ENCODE results near the gene ARSK.
A peak's percentile ranks its signal among the peaks of the same experiment; 100 is the strongest.

The ARSK gene

GRCh38 chr5:95563367-95563766 lies 8.5 kb downstream of the ARSK start:
- no peak for DNase-seq (ENCODE audit: low read depth in 2 of 2)

GRCh38 chr5:95564450-95564849 lies 9.5 kb downstream of the ARSK start:
- DNase-seq (ENCODE audit: low read depth in 2 of 2): no peak

- DNase-seq (ENCODE audit: low read depth in 2 of 2): no peak
These were observed 10.5 kb downstream of the ARSK start for GRCh38 chr5:95565280-95565920.

- no peak for DNase-seq (ENCODE audit: low read depth in 2 of 2)
These were observed 17.1 kb downstream of the ARSK start for GRCh38 chr5:95572016-95572415.

GRCh38 chr5:95581576-95581975 lies 26.7 kb downstream of the ARSK start:
- no peak for DNase-seq (ENCODE audit: low read depth in 2 of 2)

GRCh38 chr5:95583992-95584391 lies 29.1 kb downstream of the ARSK start:
- no peak for DNase-seq (ENCODE audit: low read depth in 2 of 2)

GRCh38 chr5:95590880-95591279 lies 36.0 kb downstream of the ARSK start:
- no peak for DNase-seq (ENCODE audit: low read depth in 2 of 2)

- DNase-seq (ENCODE audit: low read depth in 2 of 2): no peak
These were observed 36.6 kb downstream of the ARSK start for GRCh38 chr5:95591490-95591901.

- no peak for DNase-seq (ENCODE audit: low read depth in 2 of 2)
These were observed 40.5 kb downstream of the ARSK start for GRCh38 chr5:95595289-95595931.

- no peak for DNase-seq (ENCODE audit: low read depth in 2 of 2)
These were observed 44.4 kb downstream of the ARSK start for GRCh38 chr5:95599252-95599651.

- no peak for DNase-seq (ENCODE audit: low read depth in 2 of 2)
These were observed 45.7 kb downstream of the ARSK start for GRCh38 chr5:95600557-95600956.

GRCh38 chr5:95605786-95606185 lies 50.9 kb downstream of the ARSK start:
- DNase-seq (ENCODE audit: low read depth in 2 of 2): no peak

GRCh38 chr5:95606419-95606818 lies 51.5 kb downstream of the ARSK start:
- no peak for DNase-seq (ENCODE audit: low read depth in 2 of 2)

GRCh38 chr5:95609711-95610110 lies 54.8 kb downstream of the ARSK start:
- DNase-seq (ENCODE audit: low read depth in 2 of 2): no peak

- no peak for DNase-seq (ENCODE audit: low read depth in 2 of 2)
These were observed 55.6 kb downstream of the ARSK start for GRCh38 chr5:95610546-95610945.

GRCh38 chr5:95611396-95611795 lies 56.5 kb downstream of the ARSK start:
- no peak for DNase-seq (ENCODE audit: low read depth in 2 of 2)

GRCh38 chr5:95613514-95613913 lies 58.6 kb downstream of the ARSK start:
- no peak for DNase-seq (ENCODE audit: low read depth in 2 of 2)

- no peak for DNase-seq (ENCODE audit: low read depth in 2 of 2)
These were observed 60.2 kb downstream of the ARSK start for GRCh38 chr5:95615164-95615467.

GRCh38 chr5:95617057-95617456 lies 62.2 kb downstream of the ARSK start:
- DNase-seq (ENCODE audit: low read depth in 2 of 2): no peak

- no peak for DNase-seq (ENCODE audit: low read depth in 2 of 2)
These were observed 64.2 kb downstream of the ARSK start for GRCh38 chr5:95619096-95619495.

GRCh38 chr5:95619514-95620029 lies 64.7 kb downstream of the ARSK start:
- no peak for DNase-seq (ENCODE audit: low read depth in 2 of 2)

GRCh38 chr5:95620030-95620869 lies 65.3 kb downstream of the ARSK start, which contains the start of gene GPR150:
TSS of gene GPR150 (plus strand) at chr5:95620087. CDS start at chr5:95620276, 189 bp downstream.
- peak; percentile 55 to 56 for DNase-seq (ENCODE audit: low read depth in 2 of 2)

Measured in stimulated activated CD8-positive, alpha-beta memory T cell treated with anti-CD3 and anti-CD28 coated beads, Interleukin-15, amount 100 ng/mL, for 48 hours (primary cell).